Measurements from ENCODE around the gene CCDC73. TPM values are rescaled to one million over a fixed set of nuclear protein-coding genes. Genes with fewer than 3 reads are reported as not detected.

The CCDC73 gene
- total RNA-seq, 1 experiment from 2014 or later: not detected

DNA sequence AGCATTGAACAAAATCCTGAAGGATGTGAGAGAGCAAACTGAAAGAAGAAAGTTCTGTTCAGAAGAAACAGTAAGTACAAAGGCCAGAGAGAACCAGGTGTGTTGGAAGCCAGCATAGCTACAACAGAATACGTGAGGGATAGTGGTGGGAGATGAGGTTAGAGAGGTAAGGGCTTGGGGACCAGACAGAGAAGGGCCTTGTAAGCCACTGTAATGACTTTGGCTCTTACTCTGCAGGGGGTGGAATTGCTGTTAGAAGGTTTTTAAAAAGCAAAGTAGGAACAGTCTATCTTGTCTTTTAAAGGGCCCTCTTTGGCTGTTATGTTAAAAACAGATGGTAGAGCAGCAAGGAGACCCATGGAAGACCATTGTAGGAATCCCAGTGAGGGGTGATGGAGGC lies 39.5 kb upstream of the CCDC73 start:
- intact Hi-C loops (cut with micrococcal nuclease; ENCODE audit: unreplicated experiment): no loop called here

DNA sequence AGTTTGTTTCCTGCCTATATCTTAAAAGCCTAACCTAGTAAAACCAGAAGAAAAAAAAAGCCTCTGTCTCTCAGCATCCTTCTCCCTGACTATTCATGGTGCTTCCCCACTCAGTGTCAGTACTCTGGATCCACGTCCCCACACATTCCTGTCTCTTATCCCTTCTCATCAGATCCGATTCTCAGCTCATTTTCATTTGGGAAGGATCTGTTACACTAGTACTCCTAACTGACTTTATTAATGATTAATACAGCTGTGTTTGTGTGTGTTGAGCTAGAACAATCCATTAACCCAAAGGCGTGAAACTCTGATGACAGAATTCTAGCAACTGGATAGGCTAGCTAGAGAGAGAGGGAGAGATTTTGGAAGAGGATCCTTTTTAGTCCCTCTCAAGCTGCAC lies 36.8 kb upstream of the CCDC73 start:
- Histone ChIP-seq H4K20me1 (ENCODE audit: insufficient read depth) (no peaks in the 10 kb centered on the region), H2AFZ (no peak overlapping the region), H3K4me1 (replicated peaks; ENCODE audit: insufficient read depth) (peaks cover 14% of the 10 kb centered on the region), H3K36me3 (ENCODE audit: low read depth) (0 out of 2 replicates have a peak, but pooled peaks cover 3% of the 10 kb centered on the region), H3K9me3 (ENCODE audit: insufficient read depth, low read depth) (no peaks in the 10 kb centered on the region), H3K4me2 (peak overlapping the region; percentile 76; the same call in 1 of the 2 replicates), H3K79me2 (ENCODE audit: low read depth) (peaks cover 9% of the 10 kb centered on the region; the same call in 1 of the 2 replicates), H3K27ac (no peak overlapping the region), H3K9me2 (ENCODE audit: insufficient read depth) (no peaks in the 10 kb centered on the region), H3F3A (ENCODE audit: insufficient read depth, low read depth) (peaks cover 18% of the 10 kb centered on the region; the same call in 1 of the 2 replicates), H3K4me3 (no peak overlapping the region), H3K27me3 (ENCODE audit: insufficient read depth, low read depth) (no peaks in the 10 kb centered on the region)
- no peak for DNase-seq
- no TSS peak for BruUV-seq (replicated peaks)
- ChIA-PET CTCF (no interaction called here), POLR2A (ENCODE audit: unreplicated experiment) (interaction anchor here (0.6 kb wide), 1 partner anchor 63 kb away, joined by 3 read pairs; no protein-coding TSS in a partner anchor)
- TF ChIP-seq EZH2 (IDR thresholded peaks at IDR 0.05; ENCODE audit: low read depth): no peak
- TF ChIP-seq, protein P1, sequence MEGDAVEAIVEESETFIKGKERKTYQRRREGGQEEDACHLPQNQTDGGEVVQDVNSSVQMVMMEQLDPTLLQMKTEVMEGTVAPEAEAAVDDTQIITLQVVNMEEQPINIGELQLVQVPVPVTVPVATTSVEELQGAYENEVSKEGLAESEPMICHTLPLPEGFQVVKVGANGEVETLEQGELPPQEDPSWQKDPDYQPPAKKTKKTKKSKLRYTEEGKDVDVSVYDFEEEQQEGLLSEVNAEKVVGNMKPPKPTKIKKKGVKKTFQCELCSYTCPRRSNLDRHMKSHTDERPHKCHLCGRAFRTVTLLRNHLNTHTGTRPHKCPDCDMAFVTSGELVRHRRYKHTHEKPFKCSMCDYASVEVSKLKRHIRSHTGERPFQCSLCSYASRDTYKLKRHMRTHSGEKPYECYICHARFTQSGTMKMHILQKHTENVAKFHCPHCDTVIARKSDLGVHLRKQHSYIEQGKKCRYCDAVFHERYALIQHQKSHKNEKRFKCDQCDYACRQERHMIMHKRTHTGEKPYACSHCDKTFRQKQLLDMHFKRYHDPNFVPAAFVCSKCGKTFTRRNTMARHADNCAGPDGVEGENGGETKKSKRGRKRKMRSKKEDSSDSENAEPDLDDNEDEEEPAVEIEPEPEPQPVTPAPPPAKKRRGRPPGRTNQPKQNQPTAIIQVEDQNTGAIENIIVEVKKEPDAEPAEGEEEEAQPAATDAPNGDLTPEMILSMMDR (conservative IDR thresholded peaks at IDR 0.05): no peak
- intact Hi-C loops (cut with micrococcal nuclease; ENCODE audit: unreplicated experiment): loop anchor here (2.0 kb wide), 1 partner anchor 64 kb away; no protein-coding TSS in a partner anchor

More for the DNA sequence above, 39.5 kb upstream of the CCDC73 start:
- no peaks in the 10 kb centered on the region for H3K27me3 ChIP-seq (ENCODE audit: insufficient read depth, low read depth)
- TF ChIP-seq, protein P1 (conservative IDR thresholded peaks at IDR 0.05): no peak
- no peak for TF ChIP-seq EZH2 (IDR thresholded peaks at IDR 0.05; ENCODE audit: low read depth)
- H3K4me3 ChIP-seq: no peak overlapping the region
- H3K9me3 ChIP-seq (ENCODE audit: insufficient read depth, low read depth): no peaks in the 10 kb centered on the region
- ChIA-PET CTCF (no interaction called here), POLR2A (ENCODE audit: unreplicated experiment) (interaction anchor here (0.8 kb wide), 1 partner anchor 119 kb away, joined by 8 read pairs; no protein-coding TSS in a partner anchor)
- no TSS peak for BruUV-seq (replicated peaks)
- H3K79me2 ChIP-seq (ENCODE audit: low read depth): peaks cover 9% of the 10 kb centered on the region; the same call in 1 of the 2 replicates
- H4K20me1 ChIP-seq (ENCODE audit: insufficient read depth): no peaks in the 10 kb centered on the region
- 0 out of 2 replicates have a peak, but pooled peaks cover 3% of the 10 kb centered on the region for H3K36me3 ChIP-seq (ENCODE audit: low read depth)
- no peak overlapping the region for H2AFZ ChIP-seq
- no peak overlapping the region for H3K4me2 ChIP-seq
- no peak for DNase-seq
- H3K4me1 ChIP-seq (replicated peaks; ENCODE audit: insufficient read depth): peaks cover 23% of the 10 kb centered on the region
- H3F3A ChIP-seq (ENCODE audit: insufficient read depth, low read depth): peaks cover 30% of the 10 kb centered on the region
- no peaks in the 10 kb centered on the region for H3K9me2 ChIP-seq (ENCODE audit: insufficient read depth)
- H3K27ac ChIP-seq: no peak overlapping the region

DNA sequence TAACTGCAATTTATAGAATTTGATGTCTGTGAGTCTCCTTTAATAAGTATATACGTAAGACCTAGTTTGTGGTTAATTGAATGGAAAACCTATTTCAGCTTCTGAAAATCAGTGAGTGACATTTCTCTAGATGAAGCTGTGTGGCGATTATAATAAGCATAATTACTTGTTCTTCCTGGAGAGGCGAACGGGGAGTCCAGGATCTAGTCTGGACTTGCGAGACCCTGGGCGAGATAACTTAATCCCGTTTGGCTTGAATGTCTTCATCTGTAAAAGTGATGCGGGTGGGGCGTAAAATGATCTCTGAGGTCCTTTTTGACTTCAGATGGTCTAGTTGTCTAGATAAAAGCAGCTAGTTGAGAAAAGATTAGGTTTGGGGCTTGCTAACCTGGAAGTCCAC lies 36.3 kb upstream of the CCDC73 start:
- Histone ChIP-seq H3K27me3 (ENCODE audit: insufficient read depth, low read depth) (no peaks in the 10 kb centered on the region), H3K9me3 (ENCODE audit: insufficient read depth, low read depth) (no peaks in the 10 kb centered on the region), H3K79me2 (ENCODE audit: low read depth) (peaks cover 9% of the 10 kb centered on the region; the same call in 1 of the 2 replicates), H3K36me3 (ENCODE audit: low read depth) (0 out of 2 replicates have a peak, but pooled peaks cover 3% of the 10 kb centered on the region), H3K4me1 (replicated peaks; ENCODE audit: insufficient read depth) (peaks cover 14% of the 10 kb centered on the region), H3F3A (ENCODE audit: insufficient read depth, low read depth) (peaks cover 18% of the 10 kb centered on the region; the same call in 1 of the 2 replicates), H3K4me3 (peak overlapping the region; percentile 72), H4K20me1 (ENCODE audit: insufficient read depth) (no peaks in the 10 kb centered on the region), H3K27ac (no peak overlapping the region), H2AFZ (peak overlapping the region; percentile 88; the same call in 1 of the 2 replicates), H3K4me2 (peak overlapping the region; percentile 76), H3K9me2 (ENCODE audit: insufficient read depth) (no peaks in the 10 kb centered on the region)
- ChIA-PET POLR2A (ENCODE audit: unreplicated experiment) (interaction anchor here (0.5 to 0.6 kb wide), 2 partner anchors 63 to 286 kb away, joined by 3 to 9 read pairs; no protein-coding TSS in a partner anchor), CTCF (no interaction called here)
- DNase-seq: no peak
- intact Hi-C loops (cut with micrococcal nuclease; ENCODE audit: unreplicated experiment): loop anchor here (2.0 kb wide), 1 partner anchor 64 kb away; no protein-coding TSS in a partner anchor
- no TSS peak for BruUV-seq (replicated peaks)
- no peak for TF ChIP-seq EZH2 (IDR thresholded peaks at IDR 0.05; ENCODE audit: low read depth)
- TF ChIP-seq, protein P1 (conservative IDR thresholded peaks at IDR 0.05): no peak
